Panc1 (cell line): ENCODE measurements around the gene SSBP4. TPM values are rescaled to one million over a fixed set of nuclear protein-coding genes. Genes with fewer than 3 reads are reported as not detected.

ENCODE experiments used
- ATAC-seq: fragments of 200-7000 bp; cut with Tn5 transposase; 2 replicates; pipeline ENCODE4 v1.9.1; 2020; ENCODE audit warnings: mild to moderate bottlenecking, moderate library complexity
- BruUV-seq: library from RNA; stranded (reverse); fragments of 400-500 nt; replicated peaks from 2 replicates; lab custom pipeline; 2021; lab: Mats Ljungman, UMichigan
- CTCF ChIA-PET: fragments of 300-600 bp; sonication (Branson Sonifier 250); formaldehyde crosslinking; loops from one replicate; lab custom pipeline; 2022; ENCODE audit warnings: antibody characterized with exemption; lab: Charles Lee
- POLR2A ChIA-PET: fragments of 300-600 bp; sonication (Branson Sonifier 250); formaldehyde crosslinking; loops from one replicate; lab custom pipeline; 2022; ENCODE audit warnings: antibody characterized with exemption; lab: Charles Lee
- DNase-seq: peaks from one replicate; pipeline ENCODE4 v3.0.0-alpha.2; 2010; ENCODE audit warnings: low read depth, low spot score
- H3K27ac ChIP-seq: 2 replicates; pipeline ENCODE4 v1.5.1; 2011; ENCODE audit warnings: mild to moderate bottlenecking, low read length, inconsistent platforms
- H3K27me3 ChIP-seq: fragments of 200-500 bp; sonication (Bioruptor generic); 2 replicates; pipeline ENCODE4 v1.6.0; 2014; ENCODE audit warnings: low read length, inconsistent platforms; ENCODE audit not compliant: control insufficient read depth, insufficient read depth
- H3K36me3 ChIP-seq: fragments of 200-500 bp; sonication (Bioruptor generic); 2 replicates; pipeline ENCODE4 v1.5.1; 2014; ENCODE audit warnings: inconsistent platforms, mild to moderate bottlenecking, low read length, moderate library complexity; ENCODE audit not compliant: control insufficient read depth, insufficient read depth
- H3K4me1 ChIP-seq: 2 replicates; pipeline ENCODE4 v1.5.1; 2011; ENCODE audit warnings: inconsistent platforms, mild to moderate bottlenecking, low read length, moderate library complexity; ENCODE audit not compliant: control insufficient read depth, insufficient read depth
- H3K4me3 ChIP-seq, 2 experiments: 2 replicates each; pipeline ENCODE4 v1.5.1; 2011 to 2012; ENCODE audit warnings: low read depth in 2 of 2, low read length in 2 of 2, mild to moderate bottlenecking in 2 of 2, inconsistent platforms in 1 of 2, moderate library complexity in 1 of 2
- H3K9me3 ChIP-seq: fragments of 200-500 bp; sonication (Bioruptor generic); 2 replicates; pipeline ENCODE4 v1.5.1; 2014; ENCODE audit warnings: low read depth, mild to moderate bottlenecking, inconsistent platforms, low read length, moderate library complexity; ENCODE audit not compliant: control insufficient read depth, insufficient read depth
- CTCF ChIP-seq: fragments of 450-650 bp; IDR thresholded peaks from 2 replicates; pipeline ENCODE4 v1.5.1; 2017; ENCODE audit warnings: mild to moderate bottlenecking
- POLR2AphosphoS5 ChIP-seq: IDR thresholded peaks from 2 replicates; pipeline ENCODE4 v1.6.1; 2012; ENCODE audit warnings: mild to moderate bottlenecking, low read depth, low read length, moderate library complexity
- SIN3A ChIP-seq: IDR thresholded peaks from 2 replicates; pipeline ENCODE4 v1.6.1; 2012; ENCODE audit warnings: low read depth, mild to moderate bottlenecking, low read length, moderate library complexity, borderline replicate concordance; ENCODE audit not compliant: insufficient read depth
- TCF7L2 ChIP-seq: IDR thresholded peaks from 2 replicates; pipeline ENCODE4 v1.6.1; 2011; ENCODE audit warnings: mild to moderate bottlenecking, low read depth, low read length, inconsistent platforms
- in situ Hi-C: cut with HindIII; loops from 2 replicates; pipeline ENCODE4 v1.10.0; 2016; ENCODE audit warnings: low sequenced_read_pairs, low pct_unique_long_range_greater_than_20kb
- intact Hi-C: fragments of 100-400 bp; cut with micrococcal nuclease; formaldehyde crosslinking; loops from one replicate; pipeline ENCODE4 v1.10.0; 2022; ENCODE audit not compliant: unreplicated experiment
- total RNA-seq: library from RNA; stranded (reverse); gene quantifications from one replicate; pipeline ENCODE4 v1.2.1, GENCODE V29; 2021; ENCODE audit not compliant: unreplicated experiment
- TF ChIP-seq, protein P1 (sequence below), 2 experiments: IDR thresholded peaks; 2 replicates each; pipeline ENCODE4 v1.6.1; 2011 to 2012; ENCODE audit warnings: low read depth in 2 of 2, control low read depth in 1 of 2, low read length in 1 of 2, mild to moderate bottlenecking in 1 of 2, moderate library complexity in 1 of 2; ENCODE audit not compliant: insufficient read depth in 1 of 2

The SSBP4 gene
- total RNA-seq, 1 experiment from 2014 or later = 128 TPM

- ChIA-PET CTCF (no interaction called here), POLR2A (no interaction called here)
- DNase-seq (no peak), ATAC-seq (no peak)
- Histone ChIP-seq H3K4me1 (peaks cover 53% of the 10 kb centered on the region), H3K36me3 (no peaks in the 10 kb centered on the region), H3K4me3 (no peak overlapping the region), H3K27ac (peak overlapping the region; percentile 59; the same call in 1 of the 2 replicates), H3K27me3 (no peaks in the 10 kb centered on the region), H3K9me3 (no peaks in the 10 kb centered on the region)
- intact Hi-C loops = no loop called here
- TF ChIP-seq SIN3A = no peak
- TF ChIP-seq CTCF = 0 out of 2 replicates have a peak, but pooled peaks have one; percentile 1
- no peak for TF ChIP-seq POLR2AphosphoS5
- TF ChIP-seq, protein P1, sequence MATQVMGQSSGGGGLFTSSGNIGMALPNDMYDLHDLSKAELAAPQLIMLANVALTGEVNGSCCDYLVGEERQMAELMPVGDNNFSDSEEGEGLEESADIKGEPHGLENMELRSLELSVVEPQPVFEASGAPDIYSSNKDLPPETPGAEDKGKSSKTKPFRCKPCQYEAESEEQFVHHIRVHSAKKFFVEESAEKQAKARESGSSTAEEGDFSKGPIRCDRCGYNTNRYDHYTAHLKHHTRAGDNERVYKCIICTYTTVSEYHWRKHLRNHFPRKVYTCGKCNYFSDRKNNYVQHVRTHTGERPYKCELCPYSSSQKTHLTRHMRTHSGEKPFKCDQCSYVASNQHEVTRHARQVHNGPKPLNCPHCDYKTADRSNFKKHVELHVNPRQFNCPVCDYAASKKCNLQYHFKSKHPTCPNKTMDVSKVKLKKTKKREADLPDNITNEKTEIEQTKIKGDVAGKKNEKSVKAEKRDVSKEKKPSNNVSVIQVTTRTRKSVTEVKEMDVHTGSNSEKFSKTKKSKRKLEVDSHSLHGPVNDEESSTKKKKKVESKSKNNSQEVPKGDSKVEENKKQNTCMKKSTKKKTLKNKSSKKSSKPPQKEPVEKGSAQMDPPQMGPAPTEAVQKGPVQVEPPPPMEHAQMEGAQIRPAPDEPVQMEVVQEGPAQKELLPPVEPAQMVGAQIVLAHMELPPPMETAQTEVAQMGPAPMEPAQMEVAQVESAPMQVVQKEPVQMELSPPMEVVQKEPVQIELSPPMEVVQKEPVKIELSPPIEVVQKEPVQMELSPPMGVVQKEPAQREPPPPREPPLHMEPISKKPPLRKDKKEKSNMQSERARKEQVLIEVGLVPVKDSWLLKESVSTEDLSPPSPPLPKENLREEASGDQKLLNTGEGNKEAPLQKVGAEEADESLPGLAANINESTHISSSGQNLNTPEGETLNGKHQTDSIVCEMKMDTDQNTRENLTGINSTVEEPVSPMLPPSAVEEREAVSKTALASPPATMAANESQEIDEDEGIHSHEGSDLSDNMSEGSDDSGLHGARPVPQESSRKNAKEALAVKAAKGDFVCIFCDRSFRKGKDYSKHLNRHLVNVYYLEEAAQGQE (IDR thresholded peaks at IDR 0.05; ENCODE audit: insufficient read depth in 1 of 2, low read depth in 2 of 2, low read length in 1 of 2) = no peak
- TF ChIP-seq TCF7L2 = no peak
- BruUV-seq = no TSS peak
- in situ Hi-C loops = no loop called here
Measured at GRCh38 chr19:18426416-18426767, 7.2 kb downstream of the SSBP4 start.

DNA sequence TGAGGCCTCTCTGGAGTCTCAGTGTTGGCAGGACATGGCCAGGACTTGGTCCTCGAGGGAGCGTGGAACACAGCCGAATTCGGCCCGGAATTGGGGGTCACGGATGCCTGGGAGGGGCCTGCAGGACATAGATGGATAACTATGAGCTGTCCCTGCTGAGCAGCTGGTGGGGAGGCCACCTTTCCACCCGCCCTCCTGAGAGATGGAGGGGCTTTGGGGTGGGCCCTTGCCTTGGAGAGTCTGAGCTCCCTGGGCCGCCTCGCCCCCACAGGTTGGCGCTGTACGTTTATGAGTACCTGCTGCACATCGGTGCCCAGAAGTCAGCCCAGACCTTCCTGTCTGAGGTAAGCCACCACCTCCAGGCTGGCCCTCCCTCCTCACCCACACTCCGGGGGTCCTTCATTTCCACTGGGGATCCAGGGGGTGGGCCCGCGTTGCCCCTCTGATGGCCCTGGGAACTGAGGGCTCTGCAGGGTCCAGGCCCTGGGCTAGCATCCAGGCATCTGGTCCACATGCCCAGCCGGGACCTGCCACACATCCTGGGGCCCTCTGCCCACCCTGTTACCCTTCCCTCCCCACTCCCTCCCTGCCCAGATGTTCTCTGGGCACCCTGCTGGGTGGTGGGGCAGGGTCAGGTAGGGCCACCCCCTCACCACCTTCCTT, 8.0 kb downstream of the SSBP4 start:
- intact Hi-C loops (no loop called here), in situ Hi-C loops (no loop called here)
- DNase-seq (no peak), ATAC-seq (no peak)
- no peaks in the 10 kb centered on the region for H3K27me3 ChIP-seq
- ChIA-PET CTCF (no interaction called here), POLR2A (no interaction called here)
- no TSS peak for BruUV-seq
- H3K4me3 ChIP-seq = no peak overlapping the region
- TF ChIP-seq, protein P1 (IDR thresholded peaks at IDR 0.05; ENCODE audit: insufficient read depth in 1 of 2, low read depth in 2 of 2, low read length in 1 of 2) = no peak
- TF ChIP-seq POLR2AphosphoS5 (no peak), CTCF (no peak), TCF7L2 (no peak), SIN3A (no peak)
- H3K27ac ChIP-seq = no peak overlapping the region
- H3K9me3 ChIP-seq = no peaks in the 10 kb centered on the region
- no peaks in the 10 kb centered on the region for H3K36me3 ChIP-seq
- peaks cover 51% of the 10 kb centered on the region for H3K4me1 ChIP-seq
